SH-SY5Y (cell line): ENCODE measurements around the gene OSGIN1.

ENCODE experiments used
- GATA2 ChIP-seq: IDR thresholded peaks from 2 replicates; pipeline ENCODE4 v1.6.1; 2011; ENCODE audit warnings: mild to moderate bottlenecking, low read depth, low read length
- GATA3 ChIP-seq: IDR thresholded peaks from 2 replicates; pipeline ENCODE4 v1.6.1; 2011; ENCODE audit warnings: low read depth, mild to moderate bottlenecking, low read length, moderate library complexity

Gene OSGIN1

DNA sequence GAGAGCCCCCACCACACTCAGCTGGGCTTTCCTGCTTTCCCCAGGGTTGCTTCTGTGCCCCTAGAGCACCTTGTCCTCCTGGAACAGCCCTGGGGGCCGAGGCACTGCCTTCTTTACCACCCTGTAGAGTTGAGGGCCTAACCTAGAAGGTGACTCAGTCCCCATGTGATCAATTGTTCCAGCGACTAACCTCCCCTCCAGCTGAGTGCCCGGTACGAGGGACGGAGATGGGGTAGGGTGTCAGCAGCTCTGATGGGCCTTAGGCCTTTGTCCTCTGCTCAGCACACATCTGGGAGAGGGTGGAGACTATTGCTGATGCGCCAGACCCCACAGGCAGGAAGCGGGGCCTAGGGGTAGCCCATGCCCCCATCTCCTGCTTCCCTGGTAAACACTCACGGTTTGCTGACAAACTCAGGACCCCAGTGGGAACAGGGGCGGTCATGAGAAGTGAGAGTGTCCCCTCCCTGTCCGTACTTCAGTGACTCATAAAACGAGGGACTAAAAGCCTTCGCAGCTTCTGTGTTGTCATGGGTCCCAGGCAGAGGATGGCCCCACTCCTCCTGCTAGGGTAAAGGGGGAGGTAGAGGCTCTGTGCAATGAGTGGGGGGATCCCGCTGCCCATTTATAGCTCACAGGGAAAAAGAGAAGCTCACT lies 48.1 kb downstream of the OSGIN1 start:
- TF ChIP-seq GATA2: no peak
- no peak for TF ChIP-seq GATA3

DNA sequence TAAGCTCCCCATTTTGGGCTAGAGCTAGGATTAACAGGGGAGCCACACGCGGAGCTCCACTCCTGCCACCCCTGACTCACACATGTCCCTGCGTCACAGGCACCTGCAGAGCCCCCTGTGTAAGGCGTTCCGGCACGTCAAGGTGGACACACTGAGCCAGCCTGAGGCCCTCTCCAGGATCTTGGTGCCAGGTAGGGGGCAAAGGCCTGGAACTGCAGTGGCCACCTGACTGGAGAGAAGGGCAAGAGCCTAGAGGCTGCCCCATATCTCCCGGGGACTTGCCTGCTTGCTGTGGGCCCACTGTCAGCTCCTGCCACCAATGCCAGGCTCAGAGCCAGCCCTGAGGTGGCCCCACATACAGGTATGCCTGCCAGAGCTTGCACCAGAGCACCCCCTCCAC lies 48.7 kb downstream of the OSGIN1 start:
- TF ChIP-seq GATA2 (no peak), GATA3 (no peak)

DNA sequence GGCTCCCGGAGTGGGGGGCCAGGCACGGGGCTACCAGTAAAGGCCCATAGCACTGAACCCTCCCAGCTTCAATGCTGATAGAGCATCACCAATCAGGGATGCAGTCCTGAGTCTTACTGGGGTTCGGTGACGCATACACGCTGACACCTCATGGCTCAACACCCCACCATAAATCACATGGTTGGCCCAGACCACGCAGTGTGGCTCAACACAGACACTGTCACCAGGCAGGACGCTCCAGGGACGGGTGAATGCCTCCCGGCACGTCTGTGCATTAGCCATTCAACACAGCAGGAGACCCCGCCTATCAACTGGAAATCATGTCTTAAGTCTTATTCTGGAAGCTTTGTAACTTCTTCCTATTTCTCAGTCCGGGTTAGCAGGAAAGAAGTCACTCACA lies 50.0 kb downstream of the OSGIN1 start:
- TF ChIP-seq GATA3 (no peak), GATA2 (no peak)

DNA sequence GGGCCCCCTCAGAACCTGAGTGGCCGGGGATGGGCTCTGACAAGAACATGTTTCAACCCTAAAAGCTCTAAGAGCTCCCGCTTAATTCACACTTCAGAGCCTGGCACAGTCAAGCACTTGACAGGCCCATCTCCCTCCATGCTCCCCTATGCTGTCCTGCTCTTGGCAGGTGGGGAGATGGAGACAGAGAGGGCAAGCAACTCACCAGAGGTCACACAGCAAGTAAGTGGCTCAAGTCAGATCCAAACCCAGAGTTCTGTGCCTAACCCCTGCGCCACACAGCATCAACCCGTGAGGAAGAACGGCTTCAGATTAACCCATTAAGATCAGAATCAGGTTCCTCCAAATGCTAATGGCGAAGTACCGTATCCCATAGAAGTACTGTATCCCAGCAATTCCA lies 51.4 kb downstream of the OSGIN1 start:
- no peak for TF ChIP-seq GATA3

DNA sequence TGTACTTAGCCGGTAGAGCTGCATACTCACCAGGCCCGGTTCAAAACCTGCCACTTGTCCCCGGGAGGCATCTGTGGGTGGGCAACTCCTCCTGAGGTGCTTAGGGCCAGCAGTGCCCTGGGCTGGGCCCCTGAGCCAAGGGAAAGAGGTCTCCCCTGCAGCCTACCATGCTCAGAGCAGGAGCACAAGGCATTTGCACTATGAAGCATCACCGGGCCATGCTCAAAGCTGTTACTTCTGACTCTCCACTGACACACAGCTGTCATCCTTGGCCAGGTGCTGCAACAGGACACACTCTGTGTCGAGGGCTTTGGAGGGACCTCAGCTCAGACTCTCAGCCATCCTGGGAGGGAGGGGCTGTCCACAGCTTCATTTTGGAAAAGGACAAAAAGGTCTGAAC lies 52.4 kb downstream of the OSGIN1 start:
- no peak for TF ChIP-seq GATA2
- TF ChIP-seq GATA3: no peak

DNA sequence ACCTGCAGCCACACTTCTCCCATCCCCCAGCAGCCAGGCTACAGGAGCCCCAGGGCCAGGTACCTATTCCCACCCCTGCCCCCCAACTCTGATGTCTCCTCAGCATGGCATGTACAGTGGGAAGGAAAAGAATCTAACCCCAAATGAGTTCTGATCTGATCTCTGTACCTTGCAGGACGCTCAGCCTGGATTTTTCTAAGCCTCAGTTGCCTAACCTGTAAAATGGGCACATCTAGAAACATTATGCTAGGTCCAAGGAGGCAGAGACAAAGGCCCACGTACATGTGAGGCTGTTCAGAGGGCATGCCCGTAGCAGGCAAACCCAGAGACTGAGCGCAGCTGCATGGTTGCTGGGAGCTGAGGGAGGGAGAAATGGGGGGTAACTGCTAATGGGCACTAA lies 54.5 kb downstream of the OSGIN1 start:
- TF ChIP-seq GATA3: no peak
- no peak for TF ChIP-seq GATA2

DNA sequence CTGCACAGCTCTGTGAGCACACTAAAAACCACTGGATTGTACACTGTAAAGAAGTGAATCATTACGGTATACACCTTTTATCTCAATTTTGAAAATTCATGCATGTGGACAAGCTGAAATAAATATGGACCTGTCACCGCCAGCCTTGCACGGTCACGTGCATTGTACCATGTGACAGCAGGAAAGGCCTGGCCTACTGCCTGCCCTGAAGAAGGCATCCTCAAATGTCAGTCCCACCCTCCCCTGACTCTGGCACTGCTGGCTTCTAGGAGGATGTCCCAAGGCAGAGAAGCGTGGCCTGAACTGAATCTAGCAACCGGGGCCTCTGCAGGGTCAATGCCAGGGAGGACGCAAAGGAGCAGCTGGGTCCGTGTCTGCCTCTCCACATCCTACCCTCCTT lies 54.9 kb downstream of the OSGIN1 start:
- TF ChIP-seq GATA3 (no peak), GATA2 (no peak)

DNA sequence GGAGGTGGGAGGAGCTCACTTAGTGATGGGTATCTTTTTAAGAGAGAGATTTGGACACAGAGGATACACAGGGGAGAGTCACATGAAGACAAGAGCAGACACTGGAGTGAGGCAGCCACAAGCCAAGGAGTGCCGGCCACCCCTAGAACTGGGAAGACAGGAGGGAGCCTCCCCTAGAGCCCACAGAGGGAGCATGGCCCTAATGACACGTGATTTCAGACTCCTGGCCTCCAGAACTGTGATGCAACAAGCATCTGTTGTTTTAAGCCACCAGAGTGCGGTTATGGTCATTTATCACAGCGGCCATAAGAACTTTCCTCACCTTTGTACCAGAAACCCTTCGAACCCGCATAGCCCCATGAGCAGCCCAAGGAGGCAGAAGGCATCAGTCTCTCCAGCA lies 56.2 kb downstream of the OSGIN1 start:
- no peak for TF ChIP-seq GATA2
- no peak for TF ChIP-seq GATA3

DNA sequence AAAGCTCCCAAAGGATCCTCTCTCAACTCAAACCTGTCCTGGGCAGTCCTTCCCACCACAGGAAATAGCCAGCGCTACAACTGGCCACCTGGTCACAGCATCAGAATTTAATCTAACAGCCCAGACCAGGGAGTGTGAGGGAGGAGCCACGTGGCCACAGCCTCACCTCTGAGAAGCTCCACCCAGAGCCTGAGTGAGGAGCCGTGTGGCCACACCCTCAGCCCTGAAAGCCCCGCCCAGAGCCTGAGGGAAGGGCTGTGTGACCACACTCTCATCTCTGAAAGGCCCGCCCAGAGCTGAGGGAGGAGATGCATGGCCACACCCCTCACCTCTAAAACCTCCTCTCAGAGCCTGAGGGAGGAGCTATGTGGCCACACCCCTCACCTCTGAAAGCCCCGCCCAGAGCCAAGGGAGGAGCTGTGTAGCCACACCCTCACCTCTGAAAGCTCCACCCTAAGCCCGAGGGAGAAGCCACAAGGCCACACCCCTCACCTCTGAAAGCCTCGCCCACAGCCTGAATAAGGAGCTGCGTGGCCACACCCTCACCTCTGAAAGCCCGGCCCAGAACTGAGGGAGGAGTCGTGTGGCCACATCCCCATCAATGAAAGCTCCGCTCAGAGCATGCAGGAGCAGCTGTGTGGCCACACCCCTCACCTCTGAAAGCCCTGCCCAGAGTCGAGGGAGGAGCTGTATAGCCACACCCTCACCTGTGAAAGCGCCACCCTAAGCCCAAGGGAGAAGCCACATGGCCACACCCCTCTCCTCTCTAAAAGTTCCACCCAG lies 60.9 kb downstream of the OSGIN1 start:
- TF ChIP-seq GATA2: no peak
- no peak for TF ChIP-seq GATA3

DNA sequence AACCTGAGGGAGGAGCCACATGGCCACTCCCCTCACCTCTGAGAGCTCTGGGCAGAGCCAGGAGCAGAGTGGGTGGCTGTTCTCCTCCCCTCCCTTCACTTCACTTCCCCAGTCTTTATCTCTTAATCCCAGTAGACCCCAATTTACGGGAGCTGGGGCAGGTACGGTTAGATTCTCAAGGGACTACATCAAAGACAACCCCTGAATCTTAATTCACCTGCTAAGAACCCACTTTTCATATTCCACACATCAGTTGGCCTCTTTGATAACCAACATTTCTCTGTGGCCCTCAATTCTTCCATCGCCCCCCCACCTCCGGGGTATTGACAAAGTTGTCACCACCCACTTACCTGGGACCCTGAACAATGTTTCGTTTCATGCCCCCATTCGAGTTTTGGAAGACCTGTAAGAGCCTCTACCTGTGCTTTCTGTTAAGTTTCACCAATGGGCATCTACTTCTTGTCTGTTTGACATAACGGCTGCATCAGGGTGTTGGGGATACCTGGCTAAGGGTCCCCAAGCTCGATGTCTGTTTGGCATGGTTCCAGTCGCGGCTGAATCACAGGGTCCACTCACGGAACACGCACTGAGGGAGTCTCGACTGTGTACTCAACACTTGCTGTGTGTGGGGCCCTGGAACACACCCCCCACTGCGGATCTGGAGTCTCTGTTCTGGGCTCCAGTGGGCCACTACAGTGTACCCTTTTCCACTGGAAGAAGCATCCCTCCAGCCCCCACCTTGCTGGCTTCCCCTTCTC lies 61.7 kb downstream of the OSGIN1 start:
- no peak for TF ChIP-seq GATA2
- TF ChIP-seq GATA3: no peak

DNA sequence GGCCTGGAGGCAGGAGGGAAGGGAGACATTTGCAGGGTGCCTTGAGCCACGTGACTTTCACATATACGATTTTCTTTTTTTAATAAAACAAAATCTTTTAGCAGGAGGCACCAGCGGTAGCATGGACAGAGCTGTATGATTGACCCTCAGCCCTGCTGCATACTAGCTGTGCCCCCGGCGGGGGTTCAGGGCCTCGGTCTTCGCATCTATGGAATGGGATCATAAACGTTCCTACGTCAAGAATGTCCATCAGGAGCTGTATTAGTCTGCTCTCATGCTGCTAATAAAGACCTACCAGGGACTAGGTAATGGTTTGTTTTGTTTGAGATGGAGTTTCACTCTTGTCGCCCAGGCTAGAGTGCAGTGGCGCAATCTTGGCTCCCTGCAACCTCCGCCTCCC lies 62.4 kb downstream of the OSGIN1 start:
- TF ChIP-seq GATA2: no peak
- TF ChIP-seq GATA3: no peak
